SK-N-SH (cell line): ENCODE results near the gene ITFG1. TPM values are rescaled to one million over a fixed set of nuclear protein-coding genes. Genes with fewer than 3 reads are reported as not detected.

ENCODE experiments used
- CTCF ChIA-PET: fragments of 300-600, 350-600 bp; formaldehyde crosslinking; extraction: SDS; loops from one replicate; lab custom pipeline; 2021; lab: Yijun Ruan, JAX
- POLR2A ChIA-PET: fragments of 350-600 bp; sonication (Branson Sonifier 250); formaldehyde crosslinking; extraction: SDS; loops from one replicate; lab custom pipeline; 2020; ENCODE audit warnings: antibody characterized with exemption, inconsistent platforms; lab: Yijun Ruan, JAX
- DNase-seq: peaks from one replicate; pipeline ENCODE4 v3.0.0; 2012
- H2AFZ ChIP-seq: fragments of 200-600 bp; sonication (generic); 2 replicates; pipeline ENCODE4 v1.8.1; 2016; ENCODE audit warnings: antibody characterized with exemption, mild to moderate bottlenecking, low read depth
- H3F3A ChIP-seq: fragments of 200-600 bp; sonication (generic); replicated peaks from 2 replicates; pipeline ENCODE3; 2016; ENCODE audit warnings: antibody characterized with exemption, mild to moderate bottlenecking; ENCODE audit not compliant: insufficient read depth
- H3K27ac ChIP-seq, 2 experiments: fragments of 200-500 bp in 1 of 2; fragments of 200-600 bp in 1 of 2; sonication (Bioruptor generic) in 1 of 2; sonication (generic), shearing (Covaris generic) in 1 of 2; 2 replicates each; pipeline versions ENCODE4 v1.5.1 to v1.6.1; 2014 to 2016; ENCODE audit warnings: low read depth in 2 of 2, inconsistent platforms in 1 of 2, low read length in 1 of 2, mild to moderate bottlenecking in 1 of 2, mixed read lengths in 1 of 2
- H3K27me3 ChIP-seq: fragments of 200-600 bp; sonication (generic), shearing (Covaris generic); 2 replicates; pipeline ENCODE4 v1.6.1; 2016; ENCODE audit warnings: mixed run types; ENCODE audit not compliant: insufficient read depth
- H3K36me3 ChIP-seq, 2 experiments: fragments of 200-500 bp in 1 of 2; fragments of 200-600 bp in 1 of 2; sonication (Bioruptor generic) in 1 of 2; sonication (generic) in 1 of 2; replicated peaks in 1 of 2; 2 replicates each; pipeline versions ENCODE3 to v1.5.1; 2014 to 2016; ENCODE audit warnings: low read length in 1 of 2, mild to moderate bottlenecking in 1 of 2; ENCODE audit not compliant: insufficient read depth in 2 of 2, control insufficient read depth in 1 of 2
- H3K4me1 ChIP-seq, 2 experiments: fragments of 200-500 bp in 1 of 2; fragments of 200-600 bp in 1 of 2; sonication (Bioruptor generic) in 1 of 2; sonication (generic), shearing (Covaris generic) in 1 of 2; 2 replicates each; pipeline versions ENCODE4 v1.5.1 to v1.6.1; 2014 to 2016; ENCODE audit warnings: low read depth in 1 of 2, low read length in 1 of 2, mixed run types in 1 of 2; ENCODE audit not compliant: insufficient read depth in 2 of 2, control insufficient read depth in 1 of 2
- H3K4me2 ChIP-seq: fragments of 200-600 bp; sonication (generic), shearing (Covaris generic); 2 replicates; pipeline ENCODE4 v1.6.1; 2017; ENCODE audit warnings: mixed run types
- H3K4me3 ChIP-seq, 2 experiments: fragments of 200-500 bp in 1 of 2; fragments of 200-600 bp in 1 of 2; sonication (Bioruptor generic) in 1 of 2; sonication (generic), shearing (Covaris generic) in 1 of 2; 2 replicates each; pipeline versions ENCODE4 v1.5.1 to v1.8.1; 2014 to 2016; ENCODE audit warnings: low read depth in 2 of 2, inconsistent platforms in 1 of 2, low read length in 1 of 2, mild to moderate bottlenecking in 1 of 2, mixed read lengths in 1 of 2, moderate library complexity in 1 of 2
- H3K79me2 ChIP-seq: fragments of 200-600 bp; sonication (generic); 2 replicates; pipeline ENCODE4 v1.8.1; 2017; ENCODE audit warnings: mild to moderate bottlenecking; ENCODE audit not compliant: insufficient read depth
- H3K9ac ChIP-seq: fragments of 200-600 bp; sonication (generic); 2 replicates; pipeline ENCODE4 v1.6.1; 2017; ENCODE audit warnings: mixed run types
- H3K9me2 ChIP-seq: fragments of 200-600 bp; sonication (generic); 2 replicates; pipeline ENCODE4 v1.6.1; 2017; ENCODE audit warnings: mixed run types
- H3K9me3 ChIP-seq: fragments of 200-600 bp; sonication (generic); 2 replicates; pipeline ENCODE4 v1.6.1; 2017; ENCODE audit warnings: mixed run types, mild to moderate bottlenecking, moderate library complexity
- H4K20me1 ChIP-seq: fragments of 200-600 bp; sonication (generic); 2 replicates; pipeline ENCODE4 v1.6.1; 2017; ENCODE audit warnings: mild to moderate bottlenecking, mixed run types; ENCODE audit not compliant: insufficient read depth
- EP300 ChIP-seq, 2 experiments: IDR thresholded peaks; 2 replicates each; pipeline versions ENCODE4 v1.4.0 to v1.6.1; 2012; ENCODE audit warnings: borderline replicate concordance in 1 of 2, low read depth in 1 of 2, low read length in 1 of 2
- EZH2phosphoT487 ChIP-seq: fragments of 200-600 bp; sonication (generic); IDR thresholded peaks from 2 replicates; pipeline ENCODE4 v1.6.1; 2017; ENCODE audit warnings: low read depth, mixed run types, mild to moderate bottlenecking, antibody characterized with exemption, moderate library complexity, borderline replicate concordance
- FOSL2 ChIP-seq: IDR thresholded peaks from 2 replicates; pipeline ENCODE4 v1.4.0; 2012; ENCODE audit warnings: low read depth, mild to moderate bottlenecking, moderate library complexity, borderline replicate concordance
- JUND ChIP-seq: IDR thresholded peaks from 2 replicates; pipeline ENCODE4 v1.4.0; 2012
- MEF2A ChIP-seq: IDR thresholded peaks from 2 replicates; pipeline ENCODE4 v1.4.0; 2012; ENCODE audit warnings: low read depth, borderline replicate concordance
- NRF1 ChIP-seq: IDR thresholded peaks from 2 replicates; pipeline ENCODE4 v1.6.1; 2012; ENCODE audit warnings: low read depth, mild to moderate bottlenecking, low read length
- RAD21 ChIP-seq: IDR thresholded peaks from 2 replicates; pipeline ENCODE4 v1.6.1; 2012; ENCODE audit warnings: mild to moderate bottlenecking, low read length
- RFX5 ChIP-seq: IDR thresholded peaks from 2 replicates; pipeline ENCODE4 v1.6.1; 2012; ENCODE audit warnings: mild to moderate bottlenecking, improper control_type of control experiment, low read length
- SIN3A ChIP-seq: IDR thresholded peaks from 2 replicates; pipeline ENCODE4 v1.6.1; 2012; ENCODE audit warnings: low read depth, mild to moderate bottlenecking, low read length, moderate library complexity, borderline replicate concordance
- TEAD4 ChIP-seq: IDR thresholded peaks from 2 replicates; pipeline ENCODE4 v1.4.0; 2012; ENCODE audit warnings: mild to moderate bottlenecking, borderline replicate concordance; ENCODE audit not compliant: insufficient read depth
- WGBS: methylation state at CpG from one replicate; pipeline ENCODE4 v1.1.6; 2017; ENCODE audit warnings: low lambda C conversion rate; 5-methylcytosine and 5-hydroxymethylcytosine counted together
- polyA plus RNA-seq, 3 experiments: library from polyadenylated mRNA; depleted of rRNA; stranded (reverse); fragments of >200 nt; gene quantifications; 2 replicates each; pipeline ENCODE4 v1.2.3, GENCODE V29; 2012
- TF ChIP-seq, protein P1 (sequence below): IDR thresholded peaks from 2 replicates; pipeline ENCODE4 v1.6.1; 2012; ENCODE audit warnings: mild to moderate bottlenecking, low read depth, low read length, moderate library complexity
- TF ChIP-seq, protein P2 (sequence below): fragments of 150-350 bp; IDR thresholded peaks from 2 replicates; pipeline ENCODE4 v1.6.1; 2017; ENCODE audit warnings: antibody characterized with exemption, low read length, low read depth, borderline replicate concordance
- TF ChIP-seq, protein P3 (sequence below): IDR thresholded peaks from 2 replicates; pipeline ENCODE4 v1.4.0; 2012; ENCODE audit warnings: low read depth
- TF ChIP-seq, protein P4 (sequence below): fragments of 200-600 bp; sonication (generic); IDR thresholded peaks from 2 replicates; pipeline ENCODE4 v1.6.1; 2017; ENCODE audit warnings: antibody characterized with exemption, mild to moderate bottlenecking, moderate library complexity
- TF ChIP-seq, protein P5 (sequence below): fragments of 150-350 bp; IDR thresholded peaks from 2 replicates; pipeline ENCODE4 v1.6.1; 2016; ENCODE audit warnings: mild to moderate bottlenecking, low read depth, low read length
- TF ChIP-seq, protein P6 (sequence below): IDR thresholded peaks from 2 replicates; pipeline ENCODE4 v1.4.0; 2012; ENCODE audit warnings: low read depth, borderline replicate concordance

The ITFG1 gene
- polyA plus RNA-seq, 1 of the 3 experiments (the other 2 are of a cell fraction), result 48.6 TPM

DNA sequence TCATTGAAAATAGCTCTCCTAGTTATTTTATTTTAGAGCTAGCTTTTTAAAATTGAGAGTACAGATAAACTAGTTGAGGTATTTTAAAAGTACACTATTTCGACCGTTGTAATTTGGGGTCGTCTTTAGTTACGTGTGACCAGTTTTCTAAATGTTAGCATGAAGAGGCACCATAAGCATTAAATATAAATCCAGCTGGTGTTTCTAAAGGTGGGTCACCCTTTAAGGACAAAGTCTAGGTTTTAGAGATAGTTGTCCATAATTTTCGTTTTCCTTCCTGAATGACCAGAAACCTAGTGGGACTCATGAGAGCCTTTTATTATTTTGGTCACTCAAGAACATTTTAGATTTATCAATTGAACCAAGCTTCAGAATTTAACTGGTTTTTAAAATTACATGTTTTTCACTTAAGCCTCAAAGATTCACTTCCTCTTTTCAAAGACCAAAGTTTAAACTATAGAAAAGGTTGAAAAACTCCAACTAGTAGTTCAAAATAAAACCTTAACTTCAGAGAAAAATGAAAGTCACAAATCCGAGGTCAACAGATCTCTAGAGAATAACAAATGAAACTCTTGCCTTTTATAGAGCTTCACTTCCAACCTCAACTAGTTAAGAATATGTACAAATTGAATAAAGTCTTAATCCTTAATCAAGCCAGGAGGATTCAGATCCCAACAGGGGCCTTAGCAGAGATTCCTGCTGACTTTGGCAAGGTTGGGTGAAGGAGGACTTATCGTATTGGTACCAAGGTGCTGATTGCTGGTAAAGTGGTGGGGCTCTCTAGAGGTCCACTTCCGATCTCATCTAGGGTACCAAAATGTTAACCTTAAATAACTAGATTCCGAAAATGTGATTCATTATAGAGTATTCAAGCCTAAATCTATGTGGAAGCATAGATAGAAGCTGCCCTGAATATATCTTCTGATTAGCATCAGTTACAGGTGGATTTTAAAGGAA is 32.8 kb upstream of the ITFG1 start:
- Histone ChIP-seq H3K4me3 (no peak overlapping the region), H3F3A (no peaks in the 10 kb centered on the region), H3K79me2 (peaks cover 15% of the 10 kb centered on the region), H2AFZ (no peak overlapping the region), H3K36me3 (no peaks in the 10 kb centered on the region), H3K4me1 (no peaks in the 10 kb centered on the region; a peak in 1 of 4 replicates), H3K27me3 (no peaks in the 10 kb centered on the region), H3K27ac (no peak overlapping the region), H3K9me2 (no peaks in the 10 kb centered on the region), H3K9ac (no peak overlapping the region), H3K4me2 (no peak overlapping the region), H3K9me3 (no peaks in the 10 kb centered on the region; the same call in 1 of the 2 replicates), H4K20me1 (no peaks in the 10 kb centered on the region)
- 98% methylated on average over 9 of the region's 9 CpGs for WGBS
- ChIA-PET CTCF (interaction anchor here (0.6 to 0.8 kb wide), 2 partner anchors 19 to 624 kb away, joined by 3 read pairs; no protein-coding TSS in a partner anchor), POLR2A (no interaction called here)
- TF ChIP-seq, protein P1, sequence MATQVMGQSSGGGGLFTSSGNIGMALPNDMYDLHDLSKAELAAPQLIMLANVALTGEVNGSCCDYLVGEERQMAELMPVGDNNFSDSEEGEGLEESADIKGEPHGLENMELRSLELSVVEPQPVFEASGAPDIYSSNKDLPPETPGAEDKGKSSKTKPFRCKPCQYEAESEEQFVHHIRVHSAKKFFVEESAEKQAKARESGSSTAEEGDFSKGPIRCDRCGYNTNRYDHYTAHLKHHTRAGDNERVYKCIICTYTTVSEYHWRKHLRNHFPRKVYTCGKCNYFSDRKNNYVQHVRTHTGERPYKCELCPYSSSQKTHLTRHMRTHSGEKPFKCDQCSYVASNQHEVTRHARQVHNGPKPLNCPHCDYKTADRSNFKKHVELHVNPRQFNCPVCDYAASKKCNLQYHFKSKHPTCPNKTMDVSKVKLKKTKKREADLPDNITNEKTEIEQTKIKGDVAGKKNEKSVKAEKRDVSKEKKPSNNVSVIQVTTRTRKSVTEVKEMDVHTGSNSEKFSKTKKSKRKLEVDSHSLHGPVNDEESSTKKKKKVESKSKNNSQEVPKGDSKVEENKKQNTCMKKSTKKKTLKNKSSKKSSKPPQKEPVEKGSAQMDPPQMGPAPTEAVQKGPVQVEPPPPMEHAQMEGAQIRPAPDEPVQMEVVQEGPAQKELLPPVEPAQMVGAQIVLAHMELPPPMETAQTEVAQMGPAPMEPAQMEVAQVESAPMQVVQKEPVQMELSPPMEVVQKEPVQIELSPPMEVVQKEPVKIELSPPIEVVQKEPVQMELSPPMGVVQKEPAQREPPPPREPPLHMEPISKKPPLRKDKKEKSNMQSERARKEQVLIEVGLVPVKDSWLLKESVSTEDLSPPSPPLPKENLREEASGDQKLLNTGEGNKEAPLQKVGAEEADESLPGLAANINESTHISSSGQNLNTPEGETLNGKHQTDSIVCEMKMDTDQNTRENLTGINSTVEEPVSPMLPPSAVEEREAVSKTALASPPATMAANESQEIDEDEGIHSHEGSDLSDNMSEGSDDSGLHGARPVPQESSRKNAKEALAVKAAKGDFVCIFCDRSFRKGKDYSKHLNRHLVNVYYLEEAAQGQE, result no peak
- no peak for TF ChIP-seq RAD21
- no peak for TF ChIP-seq EP300 (IDR thresholded peaks at IDR 0.05; ENCODE audit: borderline replicate concordance in 1 of 2, low read depth in 1 of 2, low read length in 1 of 2)
- TF ChIP-seq, protein P2, sequence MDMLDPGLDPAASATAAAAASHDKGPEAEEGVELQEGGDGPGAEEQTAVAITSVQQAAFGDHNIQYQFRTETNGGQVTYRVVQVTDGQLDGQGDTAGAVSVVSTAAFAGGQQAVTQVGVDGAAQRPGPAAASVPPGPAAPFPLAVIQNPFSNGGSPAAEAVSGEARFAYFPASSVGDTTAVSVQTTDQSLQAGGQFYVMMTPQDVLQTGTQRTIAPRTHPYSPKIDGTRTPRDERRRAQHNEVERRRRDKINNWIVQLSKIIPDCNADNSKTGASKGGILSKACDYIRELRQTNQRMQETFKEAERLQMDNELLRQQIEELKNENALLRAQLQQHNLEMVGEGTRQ, result no peak
- TF ChIP-seq MEF2A, result no peak
- no peak for TF ChIP-seq RFX5
- TF ChIP-seq EZH2phosphoT487, result no peak
- TF ChIP-seq, protein P3, sequence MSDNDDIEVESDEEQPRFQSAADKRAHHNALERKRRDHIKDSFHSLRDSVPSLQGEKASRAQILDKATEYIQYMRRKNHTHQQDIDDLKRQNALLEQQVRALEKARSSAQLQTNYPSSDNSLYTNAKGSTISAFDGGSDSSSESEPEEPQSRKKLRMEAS, result no peak
- no peak for TF ChIP-seq FOSL2
- TF ChIP-seq NRF1, result no peak
- TF ChIP-seq SIN3A, result no peak
- TF ChIP-seq, protein P4, sequence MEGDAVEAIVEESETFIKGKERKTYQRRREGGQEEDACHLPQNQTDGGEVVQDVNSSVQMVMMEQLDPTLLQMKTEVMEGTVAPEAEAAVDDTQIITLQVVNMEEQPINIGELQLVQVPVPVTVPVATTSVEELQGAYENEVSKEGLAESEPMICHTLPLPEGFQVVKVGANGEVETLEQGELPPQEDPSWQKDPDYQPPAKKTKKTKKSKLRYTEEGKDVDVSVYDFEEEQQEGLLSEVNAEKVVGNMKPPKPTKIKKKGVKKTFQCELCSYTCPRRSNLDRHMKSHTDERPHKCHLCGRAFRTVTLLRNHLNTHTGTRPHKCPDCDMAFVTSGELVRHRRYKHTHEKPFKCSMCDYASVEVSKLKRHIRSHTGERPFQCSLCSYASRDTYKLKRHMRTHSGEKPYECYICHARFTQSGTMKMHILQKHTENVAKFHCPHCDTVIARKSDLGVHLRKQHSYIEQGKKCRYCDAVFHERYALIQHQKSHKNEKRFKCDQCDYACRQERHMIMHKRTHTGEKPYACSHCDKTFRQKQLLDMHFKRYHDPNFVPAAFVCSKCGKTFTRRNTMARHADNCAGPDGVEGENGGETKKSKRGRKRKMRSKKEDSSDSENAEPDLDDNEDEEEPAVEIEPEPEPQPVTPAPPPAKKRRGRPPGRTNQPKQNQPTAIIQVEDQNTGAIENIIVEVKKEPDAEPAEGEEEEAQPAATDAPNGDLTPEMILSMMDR, result no peak
- no peak for TF ChIP-seq JUND
- TF ChIP-seq, protein P5, sequence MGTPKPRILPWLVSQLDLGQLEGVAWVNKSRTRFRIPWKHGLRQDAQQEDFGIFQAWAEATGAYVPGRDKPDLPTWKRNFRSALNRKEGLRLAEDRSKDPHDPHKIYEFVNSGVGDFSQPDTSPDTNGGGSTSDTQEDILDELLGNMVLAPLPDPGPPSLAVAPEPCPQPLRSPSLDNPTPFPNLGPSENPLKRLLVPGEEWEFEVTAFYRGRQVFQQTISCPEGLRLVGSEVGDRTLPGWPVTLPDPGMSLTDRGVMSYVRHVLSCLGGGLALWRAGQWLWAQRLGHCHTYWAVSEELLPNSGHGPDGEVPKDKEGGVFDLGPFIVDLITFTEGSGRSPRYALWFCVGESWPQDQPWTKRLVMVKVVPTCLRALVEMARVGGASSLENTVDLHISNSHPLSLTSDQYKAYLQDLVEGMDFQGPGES, result no peak
- TF ChIP-seq TEAD4, result no peak
- TF ChIP-seq, protein P6, sequence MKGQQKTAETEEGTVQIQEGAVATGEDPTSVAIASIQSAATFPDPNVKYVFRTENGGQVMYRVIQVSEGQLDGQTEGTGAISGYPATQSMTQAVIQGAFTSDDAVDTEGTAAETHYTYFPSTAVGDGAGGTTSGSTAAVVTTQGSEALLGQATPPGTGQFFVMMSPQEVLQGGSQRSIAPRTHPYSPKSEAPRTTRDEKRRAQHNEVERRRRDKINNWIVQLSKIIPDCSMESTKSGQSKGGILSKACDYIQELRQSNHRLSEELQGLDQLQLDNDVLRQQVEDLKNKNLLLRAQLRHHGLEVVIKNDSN, result no peak
- no peak for DNase-seq
